SH-SY5Y (cell line): ENCODE measurements around the gene TMEM109.

Experiments used
- GATA2 ChIP-seq: IDR thresholded peaks from 2 replicates; pipeline ENCODE4 v1.6.1; 2011; ENCODE audit warnings: mild to moderate bottlenecking, low read depth, low read length
- GATA3 ChIP-seq: IDR thresholded peaks from 2 replicates; pipeline ENCODE4 v1.6.1; 2011; ENCODE audit warnings: low read depth, mild to moderate bottlenecking, low read length, moderate library complexity

DNA sequence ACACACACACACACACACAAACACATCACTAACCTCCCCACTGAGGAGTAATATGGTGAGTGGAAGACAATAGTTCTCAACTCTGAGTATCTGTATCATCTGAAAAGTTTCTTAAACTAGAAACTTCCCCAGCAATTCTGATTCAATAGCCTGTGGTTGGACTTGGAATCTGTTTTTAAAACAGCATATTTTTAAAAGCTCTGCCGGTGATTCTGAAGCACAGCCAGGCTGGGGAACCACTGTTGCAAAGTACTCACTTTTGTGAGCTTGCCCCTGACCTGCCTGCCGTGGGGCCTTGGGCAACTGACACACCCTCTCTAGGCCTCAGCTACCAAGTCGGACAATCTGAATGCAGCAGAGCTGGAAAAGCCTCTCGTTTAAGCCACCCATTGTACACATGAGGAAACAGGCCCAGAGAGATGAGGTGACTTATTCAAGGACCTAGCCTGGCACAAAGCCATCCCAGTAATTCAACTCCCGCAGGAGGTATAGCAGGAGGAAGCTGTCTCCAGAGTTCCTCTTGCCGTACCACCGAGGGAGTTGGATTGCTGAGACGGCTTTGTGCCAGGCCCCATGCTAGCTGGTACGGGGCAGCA is 29.1 kb downstream of the TMEM109 start:
- TF ChIP-seq GATA2, result no peak
- TF ChIP-seq GATA3, result no peak
